Thoracic aorta (tissue), 2 donors: Measurements from ENCODE around the gene DNAJC3. TPM values are rescaled to one million over a fixed set of nuclear protein-coding genes. Genes with fewer than 3 reads are reported as not detected.
"Not testable (repeated sequence)": the region's sequence is repeated elsewhere in the genome, so short reads cannot be mapped to it uniquely, and the experiment has no call there.

ENCODE experiments used
- ATAC-seq: fragments of 150-250 bp; one replicate; pipeline ENCODE4 v1.8.0; 2017; ENCODE audit warnings: low read depth; ENCODE audit not compliant: insufficient number of reproducible peaks, low FRiP score
- DNase-seq: peaks from one replicate; pipeline ENCODE4 v3.0.0-alpha.2; 2020; ENCODE audit warnings: low spot score
- H3K27ac ChIP-seq, 2 donors: fragments of 200-600 bp; sonication (generic); 1 replicate in 1 of 2; 2 replicates in 1 of 2; pipeline ENCODE4 v1.5.1; 2016; ENCODE audit warnings: mild to moderate bottlenecking in 2 of 2, moderate library complexity in 2 of 2
- H3K27me3 ChIP-seq: fragments of 200-600 bp; sonication (generic); replicated peaks from 2 replicates; pipeline ENCODE4 v1.6.0; 2016; ENCODE audit warnings: mild to moderate bottlenecking; ENCODE audit not compliant: insufficient read depth
- H3K36me3 ChIP-seq: fragments of 200-600 bp; sonication (generic); one replicate; pipeline ENCODE4 v1.5.1; 2016
- H3K4me1 ChIP-seq, 2 donors: fragments of 200-600 bp; sonication (generic); 1 replicate in 1 of 2; 2 replicates in 1 of 2; pipeline versions ENCODE4 v1.5.1 to v1.6.0; 2016; ENCODE audit warnings: low read depth in 2 of 2, mild to moderate bottlenecking in 1 of 2; ENCODE audit not compliant: control insufficient read depth in 1 of 2
- H3K4me3 ChIP-seq: fragments of 200-600 bp; sonication (generic); 2 replicates; pipeline ENCODE4 v1.5.1; 2016; ENCODE audit warnings: mild to moderate bottlenecking
- H3K9me3 ChIP-seq: fragments of 200-600 bp; sonication (generic); 2 replicates; pipeline ENCODE4 v1.5.1; 2016
- CTCF ChIP-seq: fragments of 200-600 bp; sonication (generic); IDR thresholded peaks from one replicate; pipeline ENCODE4 v1.5.1; 2019; ENCODE audit warnings: antibody characterized with exemption
- total RNA-seq, 2 donors: library from RNA; depleted of rRNA; stranded (reverse); fragments of >200 nt; gene quantifications; one replicate each; pipeline versions ENCODE4 v1.1.0 to v1.2.3, GENCODE V29; 2016

DNAJC3 gene
- total RNA-seq, 2 donors from 2014 or later = 63.4 to 90.1 TPM

- TF ChIP-seq CTCF = no peak
- Histone ChIP-seq H3K4me3 (no peak overlapping the region), H3K27ac (no peak overlapping the region), H3K9me3 (no peaks in the 10 kb centered on the region), H3K27me3 (no peaks in the 10 kb centered on the region), H3K36me3 (peaks cover 4% of the 10 kb centered on the region), H3K4me1 (peaks cover 3 to 9% of the 10 kb centered on the region in 2 donors)
- ATAC-seq = no peak
- DNase-seq = no peak
These were observed 102.6 kb downstream of the DNAJC3 start for GRCh38 chr13:95779522-95779921.

- Histone ChIP-seq H3K27me3 (no peaks in the 10 kb centered on the region), H3K9me3 (no peaks in the 10 kb centered on the region), H3K36me3 (peaks cover 4% of the 10 kb centered on the region), H3K4me1 (peaks cover 7 to 12% of the 10 kb centered on the region in 2 donors), H3K4me3 (no peak overlapping the region), H3K27ac (no peak overlapping the region)
- TF ChIP-seq CTCF = no peak
- ATAC-seq = no peak
- DNase-seq = no peak
These were observed 104.1 kb downstream of the DNAJC3 start for GRCh38 chr13:95781016-95781415.

DNA sequence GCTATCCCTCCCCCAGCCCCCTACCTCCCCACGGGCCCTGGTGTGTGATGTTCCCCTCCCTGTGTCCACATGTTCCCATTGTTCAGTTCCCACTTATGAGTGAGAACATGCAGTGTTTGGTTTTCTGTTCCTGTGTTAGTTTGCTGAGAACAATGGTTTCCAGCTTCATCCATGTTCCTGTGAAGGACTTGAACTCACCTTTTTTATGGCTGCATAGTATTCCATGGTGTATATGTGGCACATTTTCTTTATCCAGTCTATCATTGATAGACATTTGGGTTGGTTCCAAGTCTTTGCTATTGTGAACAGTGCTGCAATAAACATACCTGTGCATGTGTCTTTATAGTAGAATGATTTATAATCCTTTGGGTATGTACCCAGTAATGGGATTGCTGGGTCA is 105.0 kb downstream of the DNAJC3 start:
- H3K4me3 ChIP-seq, H3K36me3 ChIP-seq, DNase-seq, H3K27me3 ChIP-seq, ATAC-seq, H3K27ac ChIP-seq, H3K9me3 ChIP-seq: not testable (repeated sequence)
- peaks cover 7 to 12% of the 10 kb centered on the region in 2 donors for H3K4me1 ChIP-seq

DNA sequence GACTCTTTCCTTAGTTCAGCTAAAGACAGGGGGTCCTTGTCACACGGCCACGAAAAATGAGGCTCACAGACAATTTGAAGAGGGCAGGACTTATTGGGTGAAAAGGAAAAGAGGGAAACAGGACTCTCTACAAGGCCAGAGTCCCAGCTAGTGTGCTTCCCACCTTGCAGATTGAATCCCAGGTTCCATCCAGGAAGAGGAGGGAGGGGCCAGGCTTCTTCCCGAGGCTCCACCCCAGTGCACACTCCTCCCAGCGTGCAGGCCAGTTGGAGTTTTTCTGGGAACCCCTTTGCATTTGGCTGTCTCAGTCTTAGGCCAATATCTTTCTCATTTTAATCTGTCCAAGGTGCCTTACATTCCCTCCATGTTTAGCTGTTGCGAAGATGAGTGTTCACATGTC is 106.8 kb downstream of the DNAJC3 start:
- Histone ChIP-seq H3K4me1 (peaks cover 7 to 12% of the 10 kb centered on the region in 2 donors), H3K36me3 (peaks cover 11% of the 10 kb centered on the region), H3K27ac (no peak overlapping the region), H3K4me3 (no peak overlapping the region), H3K9me3 (no peaks in the 10 kb centered on the region), H3K27me3 (no peaks in the 10 kb centered on the region)
- no peak for DNase-seq
- no peak for ATAC-seq
- no peak for TF ChIP-seq CTCF

DNA sequence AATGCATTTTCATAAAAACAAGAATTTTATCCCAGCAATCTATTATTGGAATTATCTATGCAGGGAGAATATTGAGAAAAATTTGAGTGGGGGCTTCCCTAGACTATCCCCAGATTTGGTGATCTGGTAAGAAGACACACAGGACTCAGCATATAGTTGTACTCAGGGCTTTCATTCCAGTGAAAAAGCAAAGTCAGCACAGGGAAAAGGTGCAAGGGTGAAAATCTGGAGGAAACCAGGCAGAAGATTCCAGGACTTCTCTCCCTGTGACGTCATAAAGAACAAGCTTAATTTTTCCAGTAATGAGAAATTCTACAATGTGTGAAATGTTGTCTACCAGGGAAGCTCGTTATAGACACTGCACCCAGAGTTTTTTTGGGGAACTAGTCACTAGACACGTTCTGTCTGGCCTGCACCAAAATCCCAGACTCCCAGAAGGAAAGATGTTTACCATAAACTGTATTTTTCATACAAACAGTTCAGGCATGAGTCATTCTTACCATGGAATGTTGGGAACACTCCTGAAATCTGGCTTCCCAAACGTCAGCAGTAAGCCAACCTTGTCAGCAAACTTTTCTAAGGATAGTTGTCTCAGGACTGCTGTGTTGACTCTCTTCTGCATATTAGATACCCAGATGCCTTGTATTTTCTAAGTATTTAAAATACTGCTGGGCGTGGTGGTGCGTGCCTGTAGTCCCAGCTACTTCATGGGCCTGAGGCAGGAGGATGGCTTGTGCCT is 107.4 kb downstream of the DNAJC3 start:
- H3K36me3 ChIP-seq = peaks cover 11% of the 10 kb centered on the region
- H3K27me3 ChIP-seq = no peaks in the 10 kb centered on the region
- peaks cover 7 to 12% of the 10 kb centered on the region in 2 donors for H3K4me1 ChIP-seq
- TF ChIP-seq CTCF = no peak
- DNase-seq = no peak
- no peak for ATAC-seq
- H3K4me3 ChIP-seq = no peak overlapping the region
- H3K9me3 ChIP-seq = no peaks in the 10 kb centered on the region
- no peak overlapping the region for H3K27ac ChIP-seq

GRCh38 chr13:95784900-95785290 is 108.0 kb downstream of the DNAJC3 start:
- Histone ChIP-seq H3K4me1 (peaks cover 7 to 12% of the 10 kb centered on the region in 2 donors), H3K27me3 (no peaks in the 10 kb centered on the region), H3K27ac (no peak overlapping the region), H3K36me3 (peaks cover 11% of the 10 kb centered on the region), H3K9me3 (no peaks in the 10 kb centered on the region), H3K4me3 (no peak overlapping the region)
- no peak for ATAC-seq
- TF ChIP-seq CTCF = no peak
- no peak for DNase-seq
